Stimulated activated CD8-positive, alpha-beta memory T cell treated with anti-CD3 and anti-CD28 coated beads, Interleukin-2, amount 100 ng/mL, for 48 hours (primary cell): Measurements from ENCODE around the gene PSMD12.
"Not testable (repeated sequence)": the region's sequence is repeated elsewhere in the genome, so short reads cannot be mapped to it uniquely, and the experiment has no call there.

Experiments used
- DNase-seq, 2 donors: peaks; one replicate each; pipeline ENCODE4 v3.0.0-alpha.2; 2020; ENCODE audit warnings: low read depth in 2 of 2

PSMD12 gene

DNA sequence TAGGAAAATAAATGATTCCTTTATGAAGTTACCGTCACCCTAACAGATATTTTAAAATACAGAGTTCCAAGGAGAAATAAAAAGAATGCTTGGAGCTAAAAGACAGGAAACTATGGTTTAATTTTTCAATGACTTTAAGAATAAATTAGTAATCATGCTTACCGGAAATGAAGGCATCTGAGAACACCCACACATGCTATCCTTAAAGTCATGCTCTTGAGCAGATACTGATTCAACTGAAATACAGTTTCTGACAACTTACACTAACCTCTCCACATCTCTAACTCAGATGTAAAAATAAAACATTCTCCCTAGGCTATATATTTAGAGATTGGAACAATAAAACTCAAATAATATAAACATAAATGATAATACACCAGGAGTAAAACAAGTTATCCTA, 7.8 kb downstream of the PSMD12 start:
- DNase-seq: no peak

DNA sequence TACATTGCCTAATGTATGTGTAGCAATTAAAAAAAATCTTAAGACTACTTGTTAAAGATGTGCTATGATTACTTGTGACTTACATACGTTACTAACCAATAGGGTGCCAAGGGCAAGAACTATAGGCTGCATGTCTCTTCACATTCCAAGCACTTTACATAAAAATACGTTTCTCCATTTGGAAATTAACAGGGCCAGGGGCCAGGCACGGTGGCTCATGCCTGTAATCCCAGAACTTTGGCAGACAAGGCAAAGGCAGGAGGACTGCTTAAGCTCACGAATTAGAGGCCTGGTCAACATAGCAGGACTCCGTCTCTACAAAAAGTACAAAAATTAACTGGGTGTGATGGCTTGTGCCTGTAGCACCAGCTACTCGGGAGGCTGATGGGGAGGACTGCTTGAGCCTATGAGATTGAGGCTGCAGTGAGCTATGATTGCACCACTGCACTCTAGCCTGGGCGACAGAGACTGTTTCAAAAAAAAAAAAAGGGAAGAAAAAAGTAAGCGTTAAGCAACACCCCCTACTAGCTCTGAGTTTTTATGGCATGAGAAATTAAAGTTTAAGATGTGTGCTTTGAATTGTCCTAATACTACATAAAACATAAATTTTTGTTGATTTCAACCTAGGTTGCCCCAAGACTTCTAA, 12.3 kb downstream of the PSMD12 start:
- no peak for DNase-seq

DNA sequence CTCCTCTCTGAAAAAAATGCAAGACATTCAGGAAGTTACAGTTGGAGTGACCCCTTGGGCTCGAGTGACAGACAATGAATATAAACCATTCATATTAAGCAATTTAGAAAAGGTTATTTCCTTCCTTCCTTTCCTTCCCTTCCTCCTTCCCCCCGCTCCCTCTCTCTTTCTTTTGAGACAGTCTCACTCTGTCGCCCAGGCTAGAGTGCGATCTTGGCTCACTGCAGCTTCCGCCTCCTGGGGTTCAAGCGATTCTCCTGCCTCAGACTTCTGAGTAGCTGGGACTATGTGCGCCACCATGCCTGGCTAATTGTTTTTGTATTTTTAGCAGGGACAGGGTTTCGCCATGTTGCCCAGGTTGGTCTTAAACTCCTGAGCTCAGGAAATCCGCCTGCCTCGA, 13.2 kb downstream of the PSMD12 start:
- no peak for DNase-seq

DNA sequence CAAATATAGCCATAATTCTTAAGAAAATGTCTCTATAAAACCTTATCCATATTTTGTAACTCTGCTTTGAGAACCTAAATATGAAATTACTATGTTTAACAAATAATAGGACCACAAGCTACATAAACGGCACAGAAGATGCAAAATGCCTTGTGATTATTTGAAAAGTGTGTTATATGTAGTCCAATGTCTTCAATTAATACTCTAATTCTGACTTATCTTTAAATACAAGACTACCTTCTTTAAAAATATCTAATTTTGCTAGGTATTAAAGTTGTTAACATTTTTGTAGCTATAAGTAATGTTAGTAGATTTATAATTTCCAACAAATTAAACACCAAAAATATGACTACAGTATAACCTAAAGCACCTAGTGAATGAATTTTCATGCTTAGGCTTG, 17.0 kb downstream of the PSMD12 start:
- DNase-seq: no peak

DNA sequence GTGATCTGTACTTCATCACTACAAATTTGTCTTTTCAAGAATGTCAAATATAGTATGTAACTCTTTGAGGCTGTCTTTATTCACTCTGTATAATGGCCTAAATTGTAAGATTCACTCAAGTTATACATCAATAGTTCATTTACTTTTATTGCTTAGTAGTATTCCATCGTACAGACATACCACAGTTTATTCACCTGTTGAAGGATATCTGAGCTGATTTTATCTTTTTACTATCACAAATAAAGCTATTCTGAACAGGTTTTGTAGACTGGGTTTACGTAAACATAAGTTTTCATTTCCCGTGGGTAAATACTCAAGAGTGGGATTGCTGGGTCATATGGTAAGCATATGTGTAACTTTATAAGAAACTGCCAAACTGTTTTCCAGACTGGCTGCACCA, 18.6 kb downstream of the PSMD12 start:
- no peak for DNase-seq

DNA sequence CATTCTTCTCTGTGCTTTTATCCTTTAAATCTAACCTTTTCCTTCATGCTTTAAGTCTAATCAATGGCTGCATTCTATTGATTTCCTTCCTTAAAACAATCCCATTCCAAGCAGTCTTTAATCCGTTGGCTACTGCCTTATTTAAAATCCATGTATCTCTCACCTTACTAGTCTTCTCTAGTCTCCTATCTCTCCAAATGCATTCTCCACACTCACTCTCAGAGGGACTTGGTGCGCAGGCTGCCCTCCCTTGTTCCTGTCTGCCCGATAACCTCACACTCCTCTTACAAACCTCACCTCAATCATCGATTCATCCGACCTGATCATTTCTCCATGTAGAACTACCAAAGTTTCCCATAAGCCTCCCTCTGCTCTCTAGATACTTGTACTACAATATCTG, 23.1 kb downstream of the PSMD12 start:
- DNase-seq: no peak

DNA sequence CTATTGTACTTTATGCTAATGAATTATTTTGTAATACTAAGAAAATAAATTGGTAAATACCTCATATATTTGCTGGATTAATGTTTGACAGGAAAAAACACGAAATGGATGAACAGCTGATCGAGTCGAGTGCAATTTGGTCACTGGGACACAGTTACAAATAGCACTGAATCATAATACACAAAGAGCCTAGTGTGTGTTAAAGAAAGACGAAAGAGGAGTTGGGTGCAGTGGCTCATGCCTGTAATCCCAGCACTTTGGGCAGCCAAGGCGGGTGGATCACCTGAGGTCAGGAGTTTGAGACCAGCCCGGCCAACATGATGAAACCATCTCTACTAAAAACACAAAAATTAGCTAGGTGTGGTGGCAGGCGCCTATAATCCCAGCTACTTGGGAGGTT, 28.0 kb downstream of the PSMD12 start:
- not testable (repeated sequence) for DNase-seq

DNA sequence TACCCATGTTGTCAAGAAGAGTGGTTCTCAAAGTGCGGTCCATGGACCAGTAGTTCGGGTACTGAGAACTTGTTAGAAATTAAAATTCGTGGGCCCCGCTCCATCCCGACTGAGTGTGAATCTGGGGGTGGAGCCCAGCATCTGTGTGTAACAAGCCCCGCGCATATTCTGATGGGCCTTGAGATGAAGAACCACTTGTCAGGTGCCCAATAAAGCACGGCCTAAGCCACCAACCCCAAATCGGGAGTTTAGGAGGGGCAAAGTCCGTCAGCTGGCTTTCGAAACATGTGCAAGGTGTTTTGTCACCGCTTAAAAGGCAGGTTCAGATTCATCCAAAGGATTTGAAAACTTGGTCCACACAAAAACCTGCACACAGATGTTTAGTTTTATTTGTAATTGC, 29.5 kb downstream of the PSMD12 start:
- no peak for DNase-seq

DNA sequence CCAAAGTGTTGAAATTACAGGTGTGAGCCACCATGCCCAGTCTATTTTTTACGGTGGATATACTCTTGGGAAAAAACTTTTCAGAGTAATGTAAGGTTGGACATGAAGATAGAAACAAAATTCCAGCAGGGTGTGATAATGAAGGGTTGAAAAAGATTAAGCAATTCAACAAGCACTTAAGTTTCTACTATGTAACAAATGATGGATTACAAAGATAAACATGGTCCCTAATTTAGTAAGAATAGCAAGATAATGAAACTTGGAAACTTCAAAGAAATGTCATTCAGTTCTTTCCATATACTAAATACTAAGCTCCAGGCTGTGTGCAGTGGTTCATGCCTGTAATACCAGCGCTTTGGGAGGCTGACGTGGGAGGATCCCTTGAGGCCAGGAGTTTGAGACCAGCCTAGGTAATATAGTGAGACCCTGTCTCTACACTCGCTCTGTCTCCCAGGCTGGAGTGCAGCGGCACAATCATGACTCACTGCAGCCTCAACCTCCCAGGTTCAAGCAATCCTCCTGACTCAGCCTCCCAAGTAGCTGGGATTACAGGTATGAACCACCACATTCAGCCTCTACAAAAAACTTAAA, 31.0 kb downstream of the PSMD12 start:
- DNase-seq: no peak

DNA sequence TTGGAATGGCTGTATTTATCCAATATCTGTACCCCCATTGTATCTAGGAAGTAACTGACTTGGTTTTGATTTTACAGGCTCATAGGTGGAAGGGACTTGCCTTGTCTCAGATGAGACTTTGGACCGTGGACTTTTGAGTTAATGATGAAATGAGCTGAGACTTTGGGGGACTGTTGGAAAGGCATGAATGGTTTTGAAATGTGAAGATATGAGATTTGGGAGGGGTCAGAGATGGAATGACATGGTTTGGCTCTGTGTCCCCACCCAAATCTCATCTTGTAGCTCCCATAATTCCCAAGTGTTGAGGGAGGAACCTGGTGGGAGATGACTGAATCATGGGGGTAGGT, 34.2 kb downstream of the PSMD12 start:
- not testable (repeated sequence) for DNase-seq

DNA sequence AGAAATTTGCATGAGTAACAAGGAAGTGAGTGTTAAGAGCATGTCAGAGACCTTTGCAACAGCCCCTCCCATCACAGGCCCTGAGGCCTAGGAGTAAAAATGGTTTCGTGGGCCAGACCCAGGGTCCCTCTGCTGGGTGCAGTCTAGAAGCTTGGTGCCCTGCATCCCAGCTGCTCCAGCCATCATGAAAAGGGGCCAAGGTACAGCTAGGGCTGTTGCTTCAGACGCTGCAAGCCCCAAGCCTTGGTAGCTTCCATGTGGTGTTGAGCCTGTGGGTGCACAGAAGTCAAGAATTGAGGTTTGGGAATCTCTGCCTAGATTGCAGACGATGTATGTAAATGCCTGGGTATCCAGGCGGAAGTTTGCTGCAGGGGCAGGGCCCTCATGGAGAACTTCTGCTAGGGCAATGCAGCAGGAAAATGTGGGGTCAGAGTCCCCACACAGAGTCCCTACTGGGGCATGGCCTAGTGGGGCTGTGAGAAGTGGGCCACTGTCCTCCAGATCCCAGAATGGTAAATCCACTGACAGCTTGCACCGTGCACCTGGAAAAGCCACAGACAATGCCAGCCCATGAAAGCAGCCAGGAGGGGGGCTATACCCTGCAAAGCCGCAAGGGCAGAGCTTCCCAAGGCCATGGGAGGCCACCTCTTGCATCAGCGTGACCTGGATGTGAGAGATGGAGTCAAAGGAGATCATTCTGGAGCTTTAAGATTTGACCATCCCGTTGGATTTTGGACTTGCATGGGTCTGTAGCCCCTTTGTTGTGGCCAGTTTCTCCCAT, 34.8 kb downstream of the PSMD12 start:
- DNase-seq: not testable (repeated sequence)

DNA sequence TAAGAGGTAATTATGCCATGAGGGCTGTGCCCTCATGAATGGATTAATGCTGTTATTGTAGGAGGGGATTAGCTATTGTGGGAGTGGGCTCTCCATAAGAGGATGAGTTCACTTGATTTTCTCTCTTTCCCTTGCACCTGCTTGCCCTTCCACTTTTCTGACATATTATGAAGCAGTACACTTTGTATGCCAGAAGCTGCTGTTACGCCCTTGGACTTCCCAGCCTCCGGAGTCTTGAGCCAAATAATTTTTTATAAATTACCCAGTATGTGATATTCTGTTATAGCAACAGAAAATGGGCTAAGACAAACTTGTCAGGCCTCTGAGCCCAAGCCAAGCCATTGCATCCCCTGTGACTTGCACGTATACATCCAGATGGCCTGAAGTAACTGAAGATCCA, 38.4 kb downstream of the PSMD12 start:
- DNase-seq: no peak

DNA sequence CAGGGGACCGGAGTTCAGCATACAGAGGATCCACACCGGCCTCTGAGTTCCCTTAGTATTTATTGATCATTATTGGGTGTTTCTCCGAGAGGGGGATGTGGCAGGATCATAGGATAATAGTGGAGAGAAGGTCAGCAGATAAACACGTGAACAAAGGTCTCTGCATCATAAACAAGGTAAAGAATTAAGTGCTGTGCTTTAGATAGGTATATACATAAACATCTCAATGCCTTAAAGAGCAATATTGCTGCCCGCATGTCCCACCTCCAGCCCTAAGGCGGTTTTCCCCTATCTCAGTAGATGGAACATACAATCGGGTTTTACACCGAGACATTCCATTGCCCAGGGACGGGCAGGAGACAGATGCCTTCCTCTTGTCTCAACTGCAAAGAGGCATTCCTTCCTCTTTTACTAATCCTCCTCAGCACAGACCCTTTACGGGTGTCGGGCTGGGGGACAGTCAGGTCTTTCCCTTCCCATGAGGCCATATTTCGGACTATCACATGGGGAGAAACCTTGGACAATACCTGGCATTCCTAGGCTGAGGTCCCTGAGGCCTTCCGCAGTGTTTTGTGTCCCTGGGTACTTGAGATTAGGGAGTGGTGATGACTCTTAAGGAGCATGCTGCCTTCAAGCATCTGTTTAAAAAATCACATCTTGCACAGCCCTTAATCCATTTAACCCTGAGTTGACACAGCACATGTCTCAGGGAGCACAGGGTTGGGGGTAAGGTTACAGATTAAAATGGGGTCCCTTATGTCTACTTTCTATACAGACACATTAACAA, 39.2 kb downstream of the PSMD12 start:
- not testable (repeated sequence) for DNase-seq

DNA sequence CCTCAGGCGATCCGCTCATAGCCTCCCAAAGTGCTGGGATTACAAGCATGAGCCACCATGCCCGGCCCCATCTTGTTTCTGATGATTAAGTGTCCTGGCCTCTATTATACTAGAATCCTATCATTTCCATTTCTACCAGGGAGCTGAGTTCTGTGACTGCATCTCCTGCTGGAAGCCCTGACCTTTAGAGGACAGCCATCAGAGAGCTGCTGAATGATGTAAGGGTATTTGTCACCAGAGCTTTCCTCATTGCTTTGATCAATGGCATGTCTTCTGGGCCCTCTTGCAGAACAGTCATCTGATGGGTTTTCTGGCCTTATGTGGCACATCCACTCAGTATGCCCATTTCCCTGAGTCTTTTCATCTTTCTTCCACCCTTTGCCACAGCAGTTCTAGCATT, 39.9 kb downstream of the PSMD12 start:
- DNase-seq: no peak

DNA sequence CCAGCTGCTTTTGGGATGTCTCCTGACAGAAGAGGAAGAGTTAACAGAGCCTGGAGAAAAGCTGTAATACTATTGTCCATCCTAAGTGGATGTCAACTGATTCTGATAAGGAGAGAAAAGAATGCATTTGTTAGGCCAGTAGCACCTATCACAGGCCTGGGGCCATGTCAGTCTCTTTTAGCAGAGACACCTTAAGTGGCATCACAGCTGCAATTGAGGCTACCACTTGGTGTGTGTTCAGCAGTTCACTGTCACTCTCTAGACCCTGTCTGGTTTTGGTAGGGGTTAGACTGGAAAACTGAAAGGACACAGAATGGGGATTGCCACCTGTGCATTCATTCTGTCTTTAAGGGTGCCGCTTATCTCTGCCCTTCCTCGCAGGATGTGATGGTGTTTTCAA, 42.0 kb downstream of the PSMD12 start:
- DNase-seq: no peak

DNA sequence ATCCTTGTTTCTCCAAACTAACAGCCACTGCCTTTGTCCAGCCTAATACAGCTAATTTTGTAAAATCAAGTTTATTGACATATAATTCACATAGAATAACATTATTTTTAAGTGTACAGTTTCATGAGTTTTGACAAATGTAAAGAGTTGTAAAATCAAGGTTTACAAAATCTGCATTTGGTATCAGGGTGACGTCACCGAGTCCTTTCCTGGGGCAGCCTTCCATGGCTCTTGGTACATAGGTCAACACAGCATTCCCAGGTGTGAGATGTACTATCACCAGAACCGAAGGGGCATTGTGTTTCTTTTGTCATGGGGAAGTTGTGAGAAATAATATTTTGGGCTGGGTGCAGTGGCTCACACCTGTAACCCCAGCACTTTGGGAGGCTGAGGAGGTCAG, 42.9 kb downstream of the PSMD12 start:
- no peak for DNase-seq

DNA sequence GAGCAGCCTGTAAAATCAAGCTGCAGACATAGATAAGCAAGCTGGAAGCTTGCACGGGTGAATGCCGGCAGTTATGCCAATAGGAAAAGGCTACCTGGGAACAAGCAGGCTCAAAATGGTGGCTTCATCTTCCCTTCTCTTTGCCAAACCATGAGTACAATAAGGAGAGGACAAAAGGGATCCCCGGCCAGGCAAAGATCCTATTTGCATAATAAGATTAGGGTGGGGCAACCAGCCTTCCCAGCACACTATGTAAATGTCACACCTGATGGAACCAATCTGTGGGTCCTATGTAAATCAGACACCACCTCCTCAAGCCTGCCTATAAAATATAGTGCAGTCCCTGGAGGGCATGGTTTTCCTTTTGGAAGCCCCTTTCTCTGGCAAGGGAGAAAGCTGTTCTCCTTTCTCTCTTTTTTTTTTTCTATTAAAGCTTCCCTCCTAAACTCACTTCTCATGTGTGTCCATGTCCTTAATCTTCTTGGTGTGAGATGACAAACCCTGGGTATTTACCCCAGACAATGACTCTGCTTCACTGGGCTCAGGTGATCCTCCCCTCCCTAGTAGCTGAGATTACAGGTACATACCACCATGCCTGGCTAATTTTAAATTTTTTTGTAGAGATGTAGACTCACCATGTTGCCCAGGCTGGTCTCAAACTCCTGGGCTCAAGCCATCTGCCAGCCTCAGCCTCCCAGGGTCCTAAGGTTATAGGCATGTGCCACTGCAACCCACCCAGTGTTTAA, 44.2 kb downstream of the PSMD12 start:
- no peak for DNase-seq

DNA sequence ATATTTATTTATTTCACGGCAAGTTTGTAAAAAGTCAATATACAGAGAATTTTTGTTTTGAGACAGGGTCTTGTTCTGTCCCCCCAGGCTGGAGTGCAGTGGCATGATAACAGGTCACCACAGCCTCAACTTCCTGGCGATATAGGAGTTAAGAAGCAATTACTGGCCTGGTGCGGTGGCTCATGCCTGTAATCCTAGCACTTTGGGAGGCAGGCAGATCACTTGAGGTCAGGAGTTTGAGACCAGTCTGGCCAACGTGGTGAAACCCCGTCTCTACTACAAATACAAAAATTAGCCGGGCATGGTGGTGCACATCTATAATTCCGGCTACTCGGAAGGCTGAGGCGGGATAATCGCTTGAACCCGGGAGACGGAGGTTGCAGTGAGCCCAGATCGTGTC, 44.9 kb downstream of the PSMD12 start:
- DNase-seq: not testable (repeated sequence)

DNA sequence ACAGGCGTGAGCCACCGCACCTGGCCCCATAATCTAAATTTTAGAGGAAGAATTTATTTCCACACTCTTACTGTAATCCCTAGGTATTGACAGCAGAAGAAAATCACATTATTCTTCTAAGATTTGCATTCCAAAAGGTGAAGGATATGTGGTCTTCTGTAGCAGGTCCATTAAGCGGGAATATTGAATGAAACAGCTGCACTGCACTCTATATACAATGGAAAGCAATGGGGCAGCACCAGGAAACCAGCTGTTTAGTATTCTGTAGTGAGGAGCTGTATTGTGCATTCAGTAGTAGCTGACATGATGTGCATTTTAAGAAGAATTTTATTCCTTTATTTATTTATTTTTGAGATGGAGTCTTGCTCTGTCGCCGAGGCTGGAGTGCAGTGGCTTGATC, 49.6 kb downstream of the PSMD12 start:
- no peak for DNase-seq

DNA sequence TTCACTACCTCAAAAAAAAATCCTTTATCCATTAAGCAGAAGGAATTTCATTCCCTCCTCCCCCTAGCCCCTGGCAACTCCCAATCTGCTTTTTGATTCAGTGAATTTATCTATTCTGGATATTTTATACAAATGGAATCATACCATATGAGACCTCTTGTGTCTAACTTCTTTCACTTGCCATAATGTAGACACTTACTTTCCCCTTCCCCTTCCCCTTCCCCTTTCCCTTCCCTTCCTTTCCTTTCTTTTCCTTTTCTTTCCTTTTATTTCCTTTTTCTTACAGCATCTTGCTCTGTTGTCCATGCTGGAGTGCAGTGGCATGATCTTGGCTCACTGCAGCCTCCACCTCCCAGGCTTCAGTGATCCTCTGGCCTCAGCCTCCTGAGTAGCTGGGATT, 50.5 kb downstream of the PSMD12 start:
- DNase-seq: no peak

DNA sequence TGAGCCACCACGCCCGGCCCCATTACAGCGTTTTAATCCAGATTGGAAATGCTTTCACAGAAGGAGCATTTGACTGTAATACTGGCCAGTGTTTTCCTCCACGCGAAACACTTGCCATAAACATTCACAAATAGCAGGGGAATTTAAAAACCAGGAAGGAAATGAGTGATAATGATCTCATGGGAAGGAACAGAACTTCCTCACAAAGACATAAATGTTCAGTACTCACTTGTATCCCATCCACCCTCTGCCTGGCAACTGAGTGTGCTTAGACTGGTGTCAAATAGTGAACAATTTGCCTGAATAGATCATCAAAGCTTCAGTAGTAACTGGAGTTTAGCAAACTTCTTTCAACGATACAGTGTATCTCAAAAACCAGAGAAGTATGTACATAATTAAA, 54.1 kb downstream of the PSMD12 start:
- DNase-seq: no peak

DNA sequence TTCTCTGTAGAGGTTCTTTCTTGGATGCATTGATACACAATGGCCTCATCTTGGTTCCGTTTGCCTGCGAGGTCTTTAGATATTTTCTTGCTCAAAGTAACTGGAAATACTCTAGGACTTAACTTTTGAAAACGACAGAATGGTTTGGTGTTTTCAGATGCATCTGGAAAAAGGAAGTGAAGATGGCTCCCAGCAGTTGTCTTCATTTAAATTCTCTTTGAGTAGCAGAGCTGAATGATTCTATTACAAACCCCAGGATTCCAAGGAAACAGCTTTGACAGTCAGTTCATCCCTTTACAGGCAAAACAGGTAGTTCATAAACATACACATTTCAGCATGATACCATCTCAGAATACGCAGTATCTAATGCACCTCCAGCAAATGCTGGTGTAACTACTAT, 54.8 kb downstream of the PSMD12 start:
- DNase-seq: no peak
